ENCODE results near the gene BMERB1.
"Not testable (repeated sequence)": the region's sequence is repeated elsewhere in the genome, so short reads cannot be mapped to it uniquely, and the experiment has no call there.

The BMERB1 gene

GRCh38 chr16:15535772-15536171 lies 101.4 kb downstream of the BMERB1 start:
- no peaks in the 10 kb centered on the region for H3K9me3 Mint-ChIP-seq
- DNase-seq (no peak), ATAC-seq (no peak)
- peak overlapping the region in 1 of 2 donors; percentile 65 for H3K27ac Mint-ChIP-seq
- H3K4me1 Mint-ChIP-seq = peaks cover 4% of the 10 kb centered on the region
- H3K27me3 Mint-ChIP-seq = no peaks in the 10 kb centered on the region
- no peak overlapping the region for H3K4me3 Mint-ChIP-seq

- Mint-ChIP-seq H3K4me3 (no peak overlapping the region), H3K27me3 (no peaks in the 10 kb centered on the region), H3K4me1 (peaks cover 4% of the 10 kb centered on the region), H3K27ac (no peak overlapping the region), H3K9me3 (no peaks in the 10 kb centered on the region)
- DNase-seq (no peak), ATAC-seq (no peak)
These were observed 102.5 kb downstream of the BMERB1 start for GRCh38 chr16:15536843-15537242.

- ATAC-seq = no peak
- no peak overlapping the region for H3K4me3 Mint-ChIP-seq
- DNase-seq = no peak
- no peak overlapping the region for H3K27ac Mint-ChIP-seq
- no peaks in the 10 kb centered on the region for H3K9me3 Mint-ChIP-seq
- no peaks in the 10 kb centered on the region for H3K27me3 Mint-ChIP-seq
- H3K4me1 Mint-ChIP-seq = peaks cover 4% of the 10 kb centered on the region
These were observed 104.1 kb downstream of the BMERB1 start for GRCh38 chr16:15538507-15538906.

- H3K27me3 Mint-ChIP-seq = no peaks in the 10 kb centered on the region
- DNase-seq (no peak), ATAC-seq (no peak)
- no peak overlapping the region for H3K4me3 Mint-ChIP-seq
- H3K27ac Mint-ChIP-seq = peak overlapping the region in 1 of 2 donors; percentile 19
- H3K9me3 Mint-ChIP-seq = no peaks in the 10 kb centered on the region
- H3K4me1 Mint-ChIP-seq = peaks cover 4% of the 10 kb centered on the region
These were observed 104.8 kb downstream of the BMERB1 start for GRCh38 chr16:15539197-15539596.

- no peak overlapping the region for H3K4me3 Mint-ChIP-seq
- H3K27me3 Mint-ChIP-seq = no peaks in the 10 kb centered on the region
- ATAC-seq (no peak), DNase-seq (no peak)
- H3K4me1 Mint-ChIP-seq = peaks cover 8% of the 10 kb centered on the region
- H3K27ac Mint-ChIP-seq = peak overlapping the region in 1 of 2 donors; percentile 44
- H3K9me3 Mint-ChIP-seq = no peaks in the 10 kb centered on the region
These were observed 107.9 kb downstream of the BMERB1 start for GRCh38 chr16:15542261-15542660.

GRCh38 chr16:15542734-15543347 lies 108.5 kb downstream of the BMERB1 start:
- DNase-seq (no peak), ATAC-seq (no peak)
- Mint-ChIP-seq H3K4me3 (no peak overlapping the region), H3K27ac (no peak overlapping the region), H3K27me3 (no peaks in the 10 kb centered on the region), H3K9me3 (no peaks in the 10 kb centered on the region), H3K4me1 (peaks cover 8% of the 10 kb centered on the region)

- Mint-ChIP-seq H3K9me3 (no peaks in the 10 kb centered on the region), H3K4me3 (no peak overlapping the region), H3K4me1 (peaks cover 8% of the 10 kb centered on the region), H3K27ac (peak overlapping the region in 1 of 2 donors; percentile 28), H3K27me3 (no peaks in the 10 kb centered on the region)
- no peak for ATAC-seq
- DNase-seq = no peak
These were observed 110.0 kb downstream of the BMERB1 start for GRCh38 chr16:15544405-15544804.

GRCh38 chr16:15545544-15545943 lies 111.2 kb downstream of the BMERB1 start:
- H3K27me3 Mint-ChIP-seq = no peaks in the 10 kb centered on the region

GRCh38 chr16:15547072-15547767 lies 112.8 kb downstream of the BMERB1 start:
- peak overlapping the region in 1 of 2 donors; percentile 82 for H3K27ac Mint-ChIP-seq
- peaks cover 22% of the 10 kb centered on the region for H3K4me1 Mint-ChIP-seq
- ATAC-seq, H3K27me3 Mint-ChIP-seq, H3K4me3 Mint-ChIP-seq, DNase-seq, H3K9me3 Mint-ChIP-seq: not testable (repeated sequence)

More at GRCh38 chr16:15545544-15545943, 111.2 kb downstream of the BMERB1 start:
- H3K27ac Mint-ChIP-seq = no peak overlapping the region
- DNase-seq = no peak
- H3K4me3 Mint-ChIP-seq = no peak overlapping the region
- no peaks in the 10 kb centered on the region for H3K9me3 Mint-ChIP-seq
- H3K4me1 Mint-ChIP-seq = peaks cover 8% of the 10 kb centered on the region
- ATAC-seq = no peak

GRCh38 chr16:15547768-15548096 lies 113.3 kb downstream of the BMERB1 start:
- Mint-ChIP-seq H3K4me3 (no peak overlapping the region), H3K4me1 (peaks cover 27% of the 10 kb centered on the region), H3K9me3 (no peaks in the 10 kb centered on the region), H3K27me3 (no peaks in the 10 kb centered on the region), H3K27ac (no peak overlapping the region)
- no peak for ATAC-seq
- DNase-seq = no peak

GRCh38 chr16:15548482-15548891 lies 114.1 kb downstream of the BMERB1 start:
- peaks cover 30% of the 10 kb centered on the region for H3K4me1 Mint-ChIP-seq
- H3K27ac Mint-ChIP-seq = peak overlapping the region in 1 of 2 donors; percentile 53
- no peaks in the 10 kb centered on the region for H3K9me3 Mint-ChIP-seq
- DNase-seq (no peak), ATAC-seq (no peak)
- no peaks in the 10 kb centered on the region for H3K27me3 Mint-ChIP-seq
- no peak overlapping the region for H3K4me3 Mint-ChIP-seq

GRCh38 chr16:15552507-15552906 lies 118.1 kb downstream of the BMERB1 start:
- Mint-ChIP-seq H3K9me3 (no peaks in the 10 kb centered on the region), H3K27ac (peak overlapping the region in 1 of 2 donors; percentile 21), H3K27me3 (no peaks in the 10 kb centered on the region), H3K4me1 (peaks cover 23% of the 10 kb centered on the region), H3K4me3 (no peak overlapping the region)
- peak; percentile 77 for ATAC-seq
- peak in 1 of 2 donors; percentile 18 for DNase-seq

GRCh38 chr16:15553313-15554088 lies 119.1 kb downstream of the BMERB1 start:
- ATAC-seq = peak; percentile 63
- H3K4me3 Mint-ChIP-seq = no peak overlapping the region
- no peak for DNase-seq
- no peaks in the 10 kb centered on the region for H3K27me3 Mint-ChIP-seq
- no peak overlapping the region for H3K27ac Mint-ChIP-seq
- no peaks in the 10 kb centered on the region for H3K9me3 Mint-ChIP-seq
- peaks cover 23% of the 10 kb centered on the region for H3K4me1 Mint-ChIP-seq

- ATAC-seq = no peak
- no peak for DNase-seq
- Mint-ChIP-seq H3K27me3 (no peaks in the 10 kb centered on the region), H3K4me3 (no peak overlapping the region), H3K9me3 (no peaks in the 10 kb centered on the region), H3K4me1 (peaks cover 16% of the 10 kb centered on the region), H3K27ac (no peak overlapping the region)
These were observed 121.7 kb downstream of the BMERB1 start for GRCh38 chr16:15556130-15556529.

- DNase-seq (no peak), ATAC-seq (no peak)
- H3K27me3 Mint-ChIP-seq = no peaks in the 10 kb centered on the region
- peaks cover 8% of the 10 kb centered on the region for H3K4me1 Mint-ChIP-seq
- no peaks in the 10 kb centered on the region for H3K9me3 Mint-ChIP-seq
- no peak overlapping the region for H3K4me3 Mint-ChIP-seq
- no peak overlapping the region for H3K27ac Mint-ChIP-seq
These were observed 122.9 kb downstream of the BMERB1 start for GRCh38 chr16:15557258-15557657.

- no peak overlapping the region for H3K4me3 Mint-ChIP-seq
- ATAC-seq (no peak), DNase-seq (no peak)
- H3K9me3 Mint-ChIP-seq = no peaks in the 10 kb centered on the region
- peaks cover 8% of the 10 kb centered on the region for H3K4me1 Mint-ChIP-seq
- H3K27me3 Mint-ChIP-seq = no peaks in the 10 kb centered on the region
- no peak overlapping the region for H3K27ac Mint-ChIP-seq
These were observed 124.8 kb downstream of the BMERB1 start for GRCh38 chr16:15559176-15559575.

All from stimulated activated naive CD8-positive, alpha-beta T cell treated with anti-CD3 and anti-CD28 coated beads, Interleukin-15, amount 100 ng/mL, for 72 hours (primary cell).